COLO668 (cell line): ENCODE results near the gene FAT1.

Source experiments
- DNase-seq: peaks from one replicate; lab custom pipeline; 2025; ENCODE audit not compliant: unreplicated experiment; lab: John Stamatoyannopoulos, UW

Gene FAT1

DNA sequence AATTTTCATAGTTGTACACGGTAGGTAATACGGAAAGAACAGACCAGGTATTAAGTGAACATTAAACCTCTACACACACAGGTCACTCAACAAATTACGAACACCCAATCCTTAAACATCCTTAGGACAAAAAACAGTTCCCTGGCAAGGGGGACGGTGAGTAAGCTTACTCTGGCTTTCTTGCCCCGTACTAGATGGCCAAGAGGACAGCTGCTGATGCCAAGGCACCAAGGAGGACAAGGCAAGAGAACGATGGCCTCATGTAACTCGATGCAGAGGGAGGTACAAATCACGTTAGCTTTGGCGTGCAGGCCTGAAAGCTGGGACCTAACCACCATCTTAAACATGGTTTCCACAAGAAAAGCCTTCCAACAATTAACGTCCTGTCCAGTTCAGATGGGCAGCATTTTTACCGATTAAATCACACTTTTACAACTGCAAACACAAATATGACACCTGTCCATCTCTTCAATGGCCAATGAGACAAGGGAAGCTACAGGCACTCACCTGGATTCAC is 23.7 kb downstream of the FAT1 start:
- no peak for DNase-seq

DNA sequence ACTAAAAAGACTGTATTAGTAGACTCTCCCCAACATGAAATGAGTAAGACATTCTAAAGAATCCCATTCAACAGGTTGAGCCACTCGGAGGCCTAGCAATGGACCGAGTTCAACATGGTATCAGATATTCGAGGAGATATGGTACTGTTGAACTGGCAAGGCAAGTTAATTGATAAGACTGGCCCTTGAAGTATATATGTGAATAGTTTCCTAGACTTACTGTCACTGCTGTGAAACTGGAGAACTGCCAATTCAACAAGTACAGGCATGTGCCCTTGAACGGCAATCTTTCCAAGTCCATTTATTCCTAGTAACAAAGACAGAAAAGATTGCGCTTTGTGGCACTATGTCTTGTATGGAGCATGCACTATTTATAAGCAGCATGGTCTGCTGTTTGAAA is 24.4 kb downstream of the FAT1 start:
- no peak for DNase-seq

- DNase-seq: no peak
Observed at GRCh38 chr4:186698525-186698924, 25.1 kb downstream of the FAT1 start.

- no peak for DNase-seq
Observed at GRCh38 chr4:186698028-186698427, 25.6 kb downstream of the FAT1 start.

DNA sequence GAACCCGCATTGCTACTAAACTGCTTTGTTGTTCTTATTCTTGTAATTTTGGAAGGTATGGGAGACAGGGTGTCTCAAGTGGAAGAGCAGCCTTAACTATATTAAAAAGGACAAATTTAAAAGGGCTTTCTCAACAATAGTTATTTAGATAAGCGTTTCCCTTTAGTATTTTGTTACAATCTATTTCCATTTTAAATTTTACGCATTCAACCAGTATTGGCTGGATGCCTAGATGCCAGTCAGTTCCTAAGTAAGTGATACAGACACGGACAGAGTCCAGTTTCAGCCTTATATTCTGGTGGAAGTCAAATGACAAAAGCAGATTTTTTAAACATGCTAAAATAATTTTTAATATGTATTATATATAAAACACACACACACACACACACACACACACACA is 28.3 kb downstream of the FAT1 start:
- no peak for DNase-seq

GRCh38 chr4:186693894-186694293 is 29.8 kb downstream of the FAT1 start:
- no peak for DNase-seq

DNA sequence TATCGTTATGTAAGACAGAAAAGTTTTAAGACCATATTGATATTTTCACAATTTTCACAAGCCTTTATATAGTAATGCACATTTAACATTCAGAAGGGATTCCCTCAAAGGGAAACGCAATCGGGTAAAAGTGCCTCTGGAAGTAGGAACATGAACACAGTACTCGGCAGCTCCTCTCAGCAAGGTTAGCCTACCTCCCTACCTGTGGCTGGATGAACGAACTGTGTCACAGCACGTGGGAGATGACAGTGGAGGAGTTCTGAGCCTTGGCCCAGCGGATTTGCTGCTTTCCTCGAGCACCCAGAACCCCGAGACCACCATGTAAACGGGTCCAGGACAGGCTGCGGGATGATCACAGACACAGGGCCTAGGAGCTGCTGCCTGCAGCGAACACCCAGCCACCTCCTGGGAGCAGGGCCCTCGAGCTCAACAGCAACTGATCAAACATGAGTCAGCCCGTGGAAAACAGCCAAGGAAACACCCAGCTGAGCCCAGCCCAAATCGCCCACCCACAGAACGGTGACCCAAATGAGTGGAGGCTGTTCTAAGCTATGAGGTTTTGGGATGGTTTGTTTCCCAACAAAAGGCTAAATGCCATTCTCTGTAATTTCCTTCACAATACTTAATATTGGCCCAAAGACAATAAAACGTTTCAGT is 30.4 kb downstream of the FAT1 start:
- peak; percentile 68 for DNase-seq

DNA sequence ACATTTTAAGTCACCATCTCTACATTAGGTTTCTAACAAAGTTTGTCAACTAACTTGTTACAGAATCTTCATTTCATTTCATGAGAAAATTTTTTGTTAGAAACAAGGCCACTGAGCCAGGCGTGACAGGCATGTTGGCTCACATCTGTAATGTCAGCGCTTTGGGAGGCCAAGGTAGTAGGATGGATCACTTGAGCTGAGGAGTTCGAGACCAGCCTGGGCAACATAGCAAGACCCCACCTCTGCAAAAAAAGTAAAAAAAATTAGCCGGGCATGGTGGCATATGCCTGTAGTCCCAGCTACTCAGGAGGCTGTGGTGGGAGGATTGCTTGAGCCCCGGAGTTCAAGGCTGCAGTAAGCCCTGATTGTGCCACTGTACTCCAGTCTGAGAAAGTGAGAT is 32.3 kb downstream of the FAT1 start:
- DNase-seq: no peak

DNA sequence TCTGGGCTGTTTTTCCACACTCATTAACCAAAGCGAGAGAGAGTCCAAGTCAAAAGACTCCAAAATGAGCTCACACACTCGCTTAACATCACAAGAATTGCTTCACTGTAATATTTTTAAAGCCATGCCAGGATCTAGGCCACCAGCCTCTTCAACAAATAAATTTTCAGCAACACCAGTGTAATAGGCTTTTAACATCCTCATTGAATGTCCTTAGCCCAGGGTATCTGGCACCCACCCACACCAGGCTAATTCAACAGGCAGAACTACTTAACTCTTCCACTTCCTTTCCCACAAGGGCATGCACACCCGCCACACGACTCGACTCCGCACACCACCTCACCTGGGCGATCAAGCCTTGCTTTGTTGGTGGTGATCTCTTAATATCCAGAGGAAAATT is 34.2 kb downstream of the FAT1 start:
- DNase-seq: peak; percentile 31

DNA sequence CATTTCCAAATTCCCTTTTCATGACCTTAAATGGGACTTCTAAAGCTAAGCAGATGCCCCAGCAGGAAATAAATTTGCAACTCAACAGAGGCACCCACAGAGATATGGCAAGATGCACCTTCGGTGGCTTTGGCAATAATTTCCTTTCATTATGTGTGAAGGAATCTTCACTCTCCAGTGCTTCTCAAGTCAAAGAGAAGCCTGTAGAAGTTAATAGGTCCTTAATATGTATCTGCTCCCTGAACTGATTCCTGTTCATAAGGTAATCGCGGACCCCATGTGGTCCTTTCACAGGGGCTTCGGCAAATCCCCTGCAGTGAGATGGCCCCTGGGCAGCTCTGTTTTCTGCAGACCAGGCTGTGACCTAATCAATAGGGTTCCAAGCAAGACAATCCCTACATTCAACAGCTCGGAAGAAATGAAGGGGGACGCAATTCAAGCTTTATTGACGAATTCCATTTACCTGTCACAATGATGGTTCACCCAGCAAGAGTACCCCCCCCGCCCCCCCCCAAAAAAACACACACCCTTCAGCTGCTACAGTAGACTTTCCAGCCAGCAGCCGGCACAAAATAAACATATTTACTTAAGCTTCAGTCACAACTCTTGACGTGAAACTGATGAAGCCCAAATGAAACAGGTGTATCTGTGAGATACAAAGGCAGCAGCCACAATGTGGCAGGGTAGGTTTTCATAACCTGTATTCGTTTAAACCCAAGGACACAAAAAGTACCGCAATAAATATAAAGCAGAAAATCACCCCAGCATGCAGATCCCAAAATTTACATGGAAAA is 35.3 kb downstream of the FAT1 start:
- peak; percentile 65 for DNase-seq

DNA sequence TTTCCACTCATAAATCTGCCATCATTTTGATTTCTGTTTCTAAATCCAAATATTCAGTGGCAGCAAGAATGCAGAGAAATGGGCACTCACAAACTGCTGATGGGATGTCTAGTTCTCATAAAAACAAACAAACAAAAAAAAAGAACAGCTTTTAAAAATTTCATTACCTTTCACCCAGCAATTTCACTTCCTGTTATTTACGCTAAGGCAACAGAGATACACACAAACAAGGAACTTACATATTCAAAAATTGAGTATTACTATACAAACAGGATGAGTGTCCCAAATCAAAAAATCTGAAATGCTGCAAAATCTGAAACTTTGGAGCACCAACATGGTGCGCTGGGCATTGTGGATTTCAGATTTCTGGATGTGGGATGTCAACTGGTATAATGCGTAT is 36.4 kb downstream of the FAT1 start:
- DNase-seq: no peak

DNA sequence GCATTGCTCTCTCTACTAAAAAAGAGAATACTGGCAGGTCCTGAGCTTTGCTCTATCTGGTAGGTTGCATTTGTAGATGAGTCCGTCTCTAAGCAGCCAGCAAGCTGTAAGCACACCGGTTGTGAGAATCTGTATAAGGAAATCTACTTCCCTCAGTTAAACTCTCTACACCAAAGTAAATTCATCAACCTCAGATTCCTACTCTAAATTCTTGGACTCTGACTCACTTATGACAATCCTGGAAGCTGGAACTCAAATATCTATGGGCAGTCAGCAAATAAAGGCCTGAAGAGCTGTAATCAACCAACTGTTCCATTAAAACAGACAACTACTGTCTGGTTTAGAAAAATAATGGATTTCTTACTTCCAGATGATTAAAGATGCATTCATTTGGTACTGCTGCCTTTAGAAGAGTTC is 37.9 kb downstream of the FAT1 start:
- no peak for DNase-seq

- no peak for DNase-seq
Observed at GRCh38 chr4:186684889-186685309, 38.8 kb downstream of the FAT1 start.

GRCh38 chr4:186684220-186684619 is 39.4 kb downstream of the FAT1 start:
- DNase-seq: no peak

GRCh38 chr4:186680641-186681040 is 43.0 kb downstream of the FAT1 start:
- no peak for DNase-seq

GRCh38 chr4:186676531-186677161 is 47.0 kb downstream of the FAT1 start:
- DNase-seq: no peak

DNA sequence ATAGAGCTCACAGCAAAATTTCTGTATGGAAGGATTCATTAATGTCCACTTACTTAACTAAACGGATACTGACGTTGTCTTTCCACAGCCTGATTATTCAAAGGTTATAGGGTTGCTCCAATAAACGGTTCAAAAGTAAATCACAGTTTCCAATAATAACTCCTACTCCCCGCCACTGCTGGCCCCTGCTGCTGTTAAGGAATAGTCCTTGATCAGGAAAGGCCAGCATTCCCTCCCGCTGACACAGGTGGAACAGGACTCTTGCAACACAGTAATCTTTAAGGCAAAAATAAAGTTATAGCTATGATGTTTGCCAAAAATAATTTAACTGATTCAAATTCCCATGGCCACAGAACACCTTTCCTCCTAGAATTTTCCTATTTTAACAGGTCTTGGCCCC is 53.9 kb downstream of the FAT1 start:
- DNase-seq: no peak

- no peak for DNase-seq
Observed at GRCh38 chr4:186669159-186669731, 54.4 kb downstream of the FAT1 start.

DNA sequence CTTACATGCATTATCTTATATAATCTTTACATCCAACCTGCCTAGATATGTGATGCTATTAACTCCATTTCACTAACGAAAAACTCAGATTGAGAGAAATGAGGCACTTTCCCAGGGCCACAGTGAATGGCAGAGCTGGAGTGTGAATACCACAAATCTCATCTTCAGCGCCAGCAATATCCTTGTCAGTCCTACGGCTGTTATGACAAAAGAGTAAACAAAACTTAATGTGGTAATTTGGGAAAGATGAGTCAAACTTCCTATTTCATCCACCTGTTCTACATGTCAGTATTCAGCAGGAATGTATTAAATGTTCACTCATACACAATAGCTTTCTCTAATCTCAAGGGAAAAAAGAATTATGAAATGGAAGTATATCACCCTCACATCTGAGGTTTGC is 56.9 kb downstream of the FAT1 start:
- peak; percentile 5 for DNase-seq

GRCh38 chr4:186666252-186666651 is 57.4 kb downstream of the FAT1 start:
- DNase-seq: no peak

GRCh38 chr4:186660403-186660802 is 63.3 kb downstream of the FAT1 start:
- DNase-seq: no peak

DNA sequence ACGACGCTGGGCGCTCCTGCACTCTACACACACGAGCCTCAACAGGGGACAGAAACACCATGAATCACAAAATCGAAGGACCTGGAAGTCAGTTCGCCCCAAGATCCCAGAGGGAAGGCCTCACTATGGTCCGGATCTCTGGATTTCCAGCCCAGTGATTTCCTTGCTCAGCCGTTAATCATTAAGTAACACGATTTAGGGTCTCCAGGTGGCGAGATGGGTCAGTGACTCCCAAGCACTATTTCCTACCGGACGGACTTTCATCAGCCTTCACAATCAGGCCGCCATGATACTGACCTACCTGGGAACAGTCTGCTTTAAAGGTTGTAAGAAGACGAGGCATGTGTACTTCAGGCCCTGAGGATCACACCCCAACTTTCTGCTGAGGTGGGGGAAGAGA is 63.7 kb downstream of the FAT1 start:
- DNase-seq: no peak
